ENCODE measurements around the gene ZNF544.
A peak's percentile ranks its signal among the peaks of the same experiment; 100 is the strongest.
"Not testable (repeated sequence)": the region's sequence is repeated elsewhere in the genome, so short reads cannot be mapped to it uniquely, and the experiment has no call there.

Gene ZNF544

GRCh38 chr19:58304748-58305064 lies 76.0 kb downstream of the ZNF544 start:
- DNase-seq (ENCODE audit: low read depth in 1 of 2, low spot score in 1 of 2), result no peak

- DNase-seq (ENCODE audit: low read depth in 1 of 2, low spot score in 1 of 2), result peak; percentile 86 to 90
Observed at GRCh38 chr19:58305065-58305931, 76.6 kb downstream of the ZNF544 start, which contains the start of gene ERVK3-1. Gene ERVK3-1 (plus strand): TSS chr19:58305377. CDS start chr19:58312169, 6,792 bp downstream.

- no peak for DNase-seq (ENCODE audit: low read depth in 1 of 2, low spot score in 1 of 2)
Observed at GRCh38 chr19:58305932-58306323, 77.2 kb downstream of the ZNF544 start.

GRCh38 chr19:58307736-58308135 lies 79.0 kb downstream of the ZNF544 start:
- no peak for DNase-seq (ENCODE audit: low read depth in 1 of 2, low spot score in 1 of 2)

GRCh38 chr19:58310685-58311084 lies 82.0 kb downstream of the ZNF544 start:
- not testable (repeated sequence) for DNase-seq (ENCODE audit: low read depth in 1 of 2, low spot score in 1 of 2)

GRCh38 chr19:58311345-58311865 lies 82.7 kb downstream of the ZNF544 start:
- no peak for DNase-seq (ENCODE audit: low read depth in 1 of 2, low spot score in 1 of 2)

Measured in activated T-helper 1 cell treated with anti-CD3 and anti-CD28 coated beads, Interleukin-2, amount 50 U/mL, for 16 hours (primary cell).